ENCODE data around the gene SIRPB1. TPM values are rescaled to one million over a fixed set of nuclear protein-coding genes. Genes with fewer than 3 reads are reported as not detected.

The SIRPB1 gene
- total and polyA plus RNA-seq, 9 donors: 0.25 to 9.7 (median 1.9) TPM

- Histone ChIP-seq H3K4me1 (ENCODE audit: insufficient read depth) (no peaks in the 10 kb centered on the region), H3K4me3 (no peak overlapping the region), H3K27me3 (no peaks in the 10 kb centered on the region), H3K36me3 (no peaks in the 10 kb centered on the region), H3K9me3 (no peaks in the 10 kb centered on the region), H3K27ac (no peak overlapping the region)
- WGBS, 3 donors: 72 to 87% (median 77%) methylated on average over 2 of the region's 2 CpGs
- intact Hi-C loops (cut with DNase I): loop anchor here in 1 of 4 donors (10.0 kb wide), 1 partner anchor 758 kb away; the partner anchor contains the start of gene TGM6
- no peak for DNase-seq
- TF ChIP-seq POLR2A (IDR thresholded peaks at IDR 0.05) (no peak), EP300 (IDR thresholded peaks at IDR 0.05) (no peak), CTCF (IDR thresholded peaks at IDR 0.05) (no peak)
Observed at GRCh38 chr20:1627200-1627550, 7.4 kb upstream of the SIRPB1 start.

- 55 to 61% (median 59%) methylated on average over 3 of the region's 3 CpGs for WGBS, 3 donors
- Histone ChIP-seq H3K27ac (no peak overlapping the region), H3K36me3 (no peaks in the 10 kb centered on the region), H3K4me3 (no peak overlapping the region), H3K9me3 (no peaks in the 10 kb centered on the region), H3K4me1 (ENCODE audit: insufficient read depth) (no peaks in the 10 kb centered on the region), H3K27me3 (no peaks in the 10 kb centered on the region)
- no peak for DNase-seq
- intact Hi-C loops (cut with DNase I): loop anchor here in 1 of 4 donors (10.0 kb wide), 1 partner anchor 758 kb away; the partner anchor contains the start of gene TGM6
- no peak for TF ChIP-seq POLR2A (IDR thresholded peaks at IDR 0.05)
- TF ChIP-seq EP300 (IDR thresholded peaks at IDR 0.05): no peak
- TF ChIP-seq CTCF (IDR thresholded peaks at IDR 0.05): no peak
Observed at GRCh38 chr20:1626528-1627199, 6.9 kb upstream of the SIRPB1 start.

- Histone ChIP-seq H3K4me3 (no peak overlapping the region), H3K4me1 (ENCODE audit: insufficient read depth) (no peaks in the 10 kb centered on the region), H3K27me3 (no peaks in the 10 kb centered on the region), H3K9me3 (no peaks in the 10 kb centered on the region), H3K27ac (no peak overlapping the region), H3K36me3 (no peaks in the 10 kb centered on the region)
- TF ChIP-seq POLR2A (IDR thresholded peaks at IDR 0.05) (no peak), EP300 (IDR thresholded peaks at IDR 0.05) (no peak), CTCF (IDR thresholded peaks at IDR 0.05) (no peak)
- 43 to 61% (median 52%) methylated on average over 2 of the region's 2 CpGs for WGBS, 3 donors
- intact Hi-C loops (cut with DNase I): loop anchor here in 1 of 4 donors (10.0 kb wide), 1 partner anchor 760 kb away; the partner anchor contains the start of gene TGM6
- DNase-seq: no peak
Observed at GRCh38 chr20:1625083-1625690, 5.4 kb upstream of the SIRPB1 start.

GRCh38 chr20:1623501-1624205, 3.8 kb upstream of the SIRPB1 start:
- H3K4me1 ChIP-seq (ENCODE audit: insufficient read depth): no peaks in the 10 kb centered on the region
- no peak overlapping the region for H3K4me3 ChIP-seq
- no peaks in the 10 kb centered on the region for H3K27me3 ChIP-seq
- no peaks in the 10 kb centered on the region for H3K9me3 ChIP-seq
- no peak for DNase-seq
- WGBS, 3 donors: 84 to 90% (median 85%) methylated on average over 14 of the region's 14 CpGs
- intact Hi-C loops (cut with DNase I): loop anchor here in 1 of 4 donors (10.0 kb wide), 1 partner anchor 761 kb away; the partner anchor contains the start of gene TGM6
- H3K36me3 ChIP-seq: no peaks in the 10 kb centered on the region
- TF ChIP-seq CTCF (IDR thresholded peaks at IDR 0.05): no peak
- TF ChIP-seq POLR2A (IDR thresholded peaks at IDR 0.05): no peak
- TF ChIP-seq EP300 (IDR thresholded peaks at IDR 0.05): no peak
- no peak overlapping the region for H3K27ac ChIP-seq
